ENCODE results near the gene ATP8B4. TPM values are rescaled to one million over a fixed set of nuclear protein-coding genes. Genes with fewer than 3 reads are reported as not detected.

The ATP8B4 gene
- total and polyA plus RNA-seq, 10 of the 15 experiments (the other 5 are each of a cell fraction or from before 2014, with no cell fraction given): 0.02 to 0.94 (median 0.19) TPM

DNA sequence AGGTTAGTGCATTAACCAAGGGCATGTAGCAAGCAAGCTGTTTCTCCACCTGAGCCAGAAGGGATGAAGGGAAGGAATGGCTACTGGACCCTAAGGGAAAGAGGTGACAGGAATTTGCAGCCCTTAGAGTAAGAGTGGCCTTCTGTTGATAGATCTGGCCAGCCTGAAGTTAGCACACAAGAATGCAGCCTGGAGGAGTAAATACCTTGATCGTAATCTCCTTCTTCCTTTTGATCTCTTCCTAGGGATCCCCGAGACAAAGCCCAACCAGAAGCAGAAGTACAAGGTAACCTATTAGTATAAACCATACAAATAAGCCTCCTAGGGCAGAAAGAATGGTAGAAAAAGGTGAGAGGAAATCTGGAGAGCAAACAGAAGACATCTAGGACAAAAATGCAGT lies 134.6 kb downstream of the ATP8B4 start:
- DNase-seq (ENCODE audit: low read depth, low spot score) (no peak), FAIRE-seq (no peak), ATAC-seq (no peak)
- ChIA-PET POLR2A (no interaction called here), RAD21 (ENCODE audit: unreplicated experiment) (no interaction called here), CTCF (interaction anchor here (0.8 kb wide), 1 partner anchor 19 kb away, joined by 5 read pairs; no protein-coding TSS in a partner anchor), SMC1A (ENCODE audit: uncharacterized antibody, unreplicated experiment) (interaction anchor here (0.6 to 3.1 kb wide), 3 partner anchors 18 to 355 kb away, joined by 3 to 13 read pairs (median 6); no protein-coding TSS in a partner anchor)
- intact Hi-C loops (cut with micrococcal nuclease; ENCODE audit: unreplicated experiment) (no loop called here), in situ Hi-C loops (cut with MboI) (no loop called here)
- 41% methylated on average over 2 of the region's 2 CpGs for WGBS (ENCODE audit: insufficient coverage, insufficient replicate concordance, low lambda C conversion rate, missing lambda C conversion rate)
- Histone ChIP-seq H3K4me3 (no peak overlapping the region), H3K27me3 (replicated peaks in 1 of 2; ENCODE audit: control insufficient read depth in 2 of 2, insufficient read depth in 2 of 2, low read length in 1 of 2) (no peaks in the 10 kb centered on the region; a peak in 2 of 4 replicates), H3K9ac (ENCODE audit: control insufficient read depth, insufficient read depth, low read length) (no peak overlapping the region), H3K79me2 (ENCODE audit: control insufficient read depth, insufficient read depth, low read length) (no peaks in the 10 kb centered on the region), H3K4me1 (ENCODE audit: control insufficient read depth, insufficient read depth, low read length) (no peaks in the 10 kb centered on the region; the same call in 1 of the 2 replicates), H3K36me3 (ENCODE audit: control insufficient read depth in 2 of 2, insufficient read depth in 2 of 2, low read length in 1 of 2) (no peaks in the 10 kb centered on the region), H3K4me2 (ENCODE audit: control insufficient read depth, insufficient read depth) (no peak overlapping the region), H3K9me3 (replicated peaks; ENCODE audit: control insufficient read depth, insufficient read depth, low read length) (no peaks in the 10 kb centered on the region), H4K20me1 (ENCODE audit: control insufficient read depth, insufficient read depth) (no peaks in the 10 kb centered on the region), H2AFZ (ENCODE audit: control insufficient read depth, low read depth, low read length) (no peak overlapping the region), H3K27ac (ENCODE audit: control insufficient read depth, insufficient read depth) (no peak overlapping the region)
- TF ChIP-seq CHD4 (IDR thresholded peaks at IDR 0.05) (no peak), SUZ12 (IDR thresholded peaks at IDR 0.05; ENCODE audit: unreplicated experiment) (no peak)
- TF ChIP-seq, protein P1, sequence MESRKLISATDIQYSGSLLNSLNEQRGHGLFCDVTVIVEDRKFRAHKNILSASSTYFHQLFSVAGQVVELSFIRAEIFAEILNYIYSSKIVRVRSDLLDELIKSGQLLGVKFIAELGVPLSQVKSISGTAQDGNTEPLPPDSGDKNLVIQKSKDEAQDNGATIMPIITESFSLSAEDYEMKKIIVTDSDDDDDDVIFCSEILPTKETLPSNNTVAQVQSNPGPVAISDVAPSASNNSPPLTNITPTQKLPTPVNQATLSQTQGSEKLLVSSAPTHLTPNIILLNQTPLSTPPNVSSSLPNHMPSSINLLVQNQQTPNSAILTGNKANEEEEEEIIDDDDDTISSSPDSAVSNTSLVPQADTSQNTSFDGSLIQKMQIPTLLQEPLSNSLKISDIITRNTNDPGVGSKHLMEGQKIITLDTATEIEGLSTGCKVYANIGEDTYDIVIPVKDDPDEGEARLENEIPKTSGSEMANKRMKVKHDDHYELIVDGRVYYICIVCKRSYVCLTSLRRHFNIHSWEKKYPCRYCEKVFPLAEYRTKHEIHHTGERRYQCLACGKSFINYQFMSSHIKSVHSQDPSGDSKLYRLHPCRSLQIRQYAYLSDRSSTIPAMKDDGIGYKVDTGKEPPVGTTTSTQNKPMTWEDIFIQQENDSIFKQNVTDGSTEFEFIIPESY (IDR thresholded peaks at IDR 0.05): no peak
- TF ChIP-seq, protein P2, sequence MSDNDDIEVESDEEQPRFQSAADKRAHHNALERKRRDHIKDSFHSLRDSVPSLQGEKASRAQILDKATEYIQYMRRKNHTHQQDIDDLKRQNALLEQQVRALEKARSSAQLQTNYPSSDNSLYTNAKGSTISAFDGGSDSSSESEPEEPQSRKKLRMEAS (IDR thresholded peaks at IDR 0.05; ENCODE audit: low read depth, low read length): no peak
- no TSS peak for BruUV-seq (replicated peaks)

DNA sequence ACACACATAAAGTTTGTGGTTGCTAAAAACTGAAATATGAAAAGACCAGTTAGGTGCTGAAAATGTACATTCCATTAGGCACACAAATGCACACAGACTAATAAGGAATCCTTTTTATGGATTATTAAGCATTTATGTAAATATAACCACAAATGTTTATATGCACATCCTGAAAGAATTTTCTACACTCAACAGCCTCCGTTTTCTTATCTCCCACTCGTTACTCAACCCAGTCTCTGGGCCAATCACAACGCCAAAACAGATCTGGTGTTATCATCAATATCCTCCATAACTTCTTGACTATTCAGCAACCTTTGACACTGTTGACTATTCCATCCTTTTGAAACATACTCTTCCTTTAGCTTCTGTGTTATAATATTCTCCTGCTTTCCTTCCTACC lies 136.4 kb downstream of the ATP8B4 start:
- BruUV-seq (replicated peaks): no TSS peak
- no peaks in the 10 kb centered on the region for H3K79me2 ChIP-seq (ENCODE audit: control insufficient read depth, insufficient read depth, low read length)
- no peak overlapping the region for H3K4me2 ChIP-seq (ENCODE audit: control insufficient read depth, insufficient read depth)
- intact Hi-C loops (cut with micrococcal nuclease; ENCODE audit: unreplicated experiment): no loop called here
- DNase-seq (ENCODE audit: low read depth, low spot score) (no peak), ATAC-seq (no peak), FAIRE-seq (no peak)
- RAD21 ChIA-PET (ENCODE audit: unreplicated experiment): no interaction called here
- no peaks in the 10 kb centered on the region for H3K9me3 ChIP-seq (replicated peaks; ENCODE audit: control insufficient read depth, insufficient read depth, low read length)
- SMC1A ChIA-PET (ENCODE audit: uncharacterized antibody, unreplicated experiment): interaction anchor here (2.2 to 3.1 kb wide), 2 partner anchors 20 to 69 kb away, joined by 6 to 13 read pairs; no protein-coding TSS in a partner anchor
- H3K9ac ChIP-seq (ENCODE audit: control insufficient read depth, insufficient read depth, low read length): no peak overlapping the region
- H3K4me1 ChIP-seq (ENCODE audit: control insufficient read depth, insufficient read depth, low read length): no peaks in the 10 kb centered on the region; the same call in 1 of the 2 replicates
- H3K4me3 ChIP-seq: no peak overlapping the region
- H3K36me3 ChIP-seq (ENCODE audit: control insufficient read depth in 2 of 2, insufficient read depth in 2 of 2, low read length in 1 of 2): no peaks in the 10 kb centered on the region
- POLR2A ChIA-PET: no interaction called here
- H2AFZ ChIP-seq (ENCODE audit: control insufficient read depth, low read depth, low read length): no peak overlapping the region
- 58% methylated on average over 3 of the region's 3 CpGs for WGBS (ENCODE audit: insufficient coverage, insufficient replicate concordance, low lambda C conversion rate, missing lambda C conversion rate)
- no peaks in the 10 kb centered on the region; a peak in 2 of 4 replicates for H3K27me3 ChIP-seq (replicated peaks in 1 of 2; ENCODE audit: control insufficient read depth in 2 of 2, insufficient read depth in 2 of 2, low read length in 1 of 2)
- in situ Hi-C loops (cut with MboI): no loop called here
- no peaks in the 10 kb centered on the region for H4K20me1 ChIP-seq (ENCODE audit: control insufficient read depth, insufficient read depth)
- no peak overlapping the region for H3K27ac ChIP-seq (ENCODE audit: control insufficient read depth, insufficient read depth)
- CTCF ChIA-PET: interaction anchor here (0.9 to 1.2 kb wide), 3 partner anchors 12 to 22 kb away, joined by 3 to 8 read pairs (median 4); no protein-coding TSS in a partner anchor
- no peak for TF ChIP-seq CHD2 (IDR thresholded peaks at IDR 0.05; ENCODE audit: borderline replicate concordance, low read depth, low read length)
- TF ChIP-seq BMI1 (IDR thresholded peaks at IDR 0.05; ENCODE audit: borderline replicate concordance): no peak
- no peak for TF ChIP-seq IKZF2 (IDR thresholded peaks at IDR 0.05)
- TF ChIP-seq, protein P3, sequence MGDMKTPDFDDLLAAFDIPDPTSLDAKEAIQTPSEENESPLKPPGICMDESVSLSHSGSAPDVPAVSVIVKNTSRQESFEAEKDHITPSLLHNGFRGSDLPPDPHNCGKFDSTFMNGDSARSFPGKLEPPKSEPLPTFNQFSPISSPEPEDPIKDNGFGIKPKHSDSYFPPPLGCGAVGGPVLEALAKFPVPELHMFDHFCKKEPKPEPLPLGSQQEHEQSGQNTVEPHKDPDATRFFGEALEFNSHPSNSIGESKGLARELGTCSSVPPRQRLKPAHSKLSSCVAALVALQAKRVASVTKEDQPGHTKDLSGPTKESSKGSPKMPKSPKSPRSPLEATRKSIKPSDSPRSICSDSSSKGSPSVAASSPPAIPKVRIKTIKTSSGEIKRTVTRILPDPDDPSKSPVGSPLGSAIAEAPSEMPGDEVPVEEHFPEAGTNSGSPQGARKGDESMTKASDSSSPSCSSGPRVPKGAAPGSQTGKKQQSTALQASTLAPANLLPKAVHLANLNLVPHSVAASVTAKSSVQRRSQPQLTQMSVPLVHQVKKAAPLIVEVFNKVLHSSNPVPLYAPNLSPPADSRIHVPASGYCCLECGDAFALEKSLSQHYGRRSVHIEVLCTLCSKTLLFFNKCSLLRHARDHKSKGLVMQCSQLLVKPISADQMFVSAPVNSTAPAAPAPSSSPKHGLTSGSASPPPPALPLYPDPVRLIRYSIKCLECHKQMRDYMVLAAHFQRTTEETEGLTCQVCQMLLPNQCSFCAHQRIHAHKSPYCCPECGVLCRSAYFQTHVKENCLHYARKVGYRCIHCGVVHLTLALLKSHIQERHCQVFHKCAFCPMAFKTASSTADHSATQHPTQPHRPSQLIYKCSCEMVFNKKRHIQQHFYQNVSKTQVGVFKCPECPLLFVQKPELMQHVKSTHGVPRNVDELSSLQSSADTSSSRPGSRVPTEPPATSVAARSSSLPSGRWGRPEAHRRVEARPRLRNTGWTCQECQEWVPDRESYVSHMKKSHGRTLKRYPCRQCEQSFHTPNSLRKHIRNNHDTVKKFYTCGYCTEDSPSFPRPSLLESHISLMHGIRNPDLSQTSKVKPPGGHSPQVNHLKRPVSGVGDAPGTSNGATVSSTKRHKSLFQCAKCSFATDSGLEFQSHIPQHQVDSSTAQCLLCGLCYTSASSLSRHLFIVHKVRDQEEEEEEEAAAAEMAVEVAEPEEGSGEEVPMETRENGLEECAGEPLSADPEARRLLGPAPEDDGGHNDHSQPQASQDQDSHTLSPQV (IDR thresholded peaks at IDR 0.05): no peak
- TF ChIP-seq, protein P4, sequence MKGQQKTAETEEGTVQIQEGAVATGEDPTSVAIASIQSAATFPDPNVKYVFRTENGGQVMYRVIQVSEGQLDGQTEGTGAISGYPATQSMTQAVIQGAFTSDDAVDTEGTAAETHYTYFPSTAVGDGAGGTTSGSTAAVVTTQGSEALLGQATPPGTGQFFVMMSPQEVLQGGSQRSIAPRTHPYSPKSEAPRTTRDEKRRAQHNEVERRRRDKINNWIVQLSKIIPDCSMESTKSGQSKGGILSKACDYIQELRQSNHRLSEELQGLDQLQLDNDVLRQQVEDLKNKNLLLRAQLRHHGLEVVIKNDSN (IDR thresholded peaks at IDR 0.05; ENCODE audit: borderline replicate concordance, extremely low read length, insufficient read depth, low read depth, low read length): no peak
- no peak for TF ChIP-seq NRF1 (conservative IDR thresholded peaks at IDR 0.05; ENCODE audit: low read depth, low read length)

Measured in GM12878 (cell line).